GM19240 (cell line): ENCODE measurements around the gene CHST13.

Experiments used
- DNase-seq: peaks from one replicate; pipeline ENCODE4 v3.0.0; 2011; ENCODE audit warnings: low spot score; ENCODE audit not compliant: insufficient read length

The CHST13 gene

GRCh38 chr3:126488185-126488584, 35.8 kb upstream of the CHST13 start:
- no peak for DNase-seq

GRCh38 chr3:126488886-126489569, 34.9 kb upstream of the CHST13 start:
- DNase-seq: no peak

- no peak for DNase-seq
Measured at GRCh38 chr3:126490619-126491018, 33.3 kb upstream of the CHST13 start.

GRCh38 chr3:126491221-126492013, 32.5 kb upstream of the CHST13 start:
- DNase-seq: no peak

GRCh38 chr3:126493051-126493450, 30.9 kb upstream of the CHST13 start:
- DNase-seq: no peak

- no peak for DNase-seq
Measured at GRCh38 chr3:126493739-126494138, 30.2 kb upstream of the CHST13 start.

GRCh38 chr3:126494204-126494969, 29.6 kb upstream of the CHST13 start:
- no peak for DNase-seq

- no peak for DNase-seq
Measured at GRCh38 chr3:126494970-126495230, 29.1 kb upstream of the CHST13 start.

- no peak for DNase-seq
Measured at GRCh38 chr3:126495786-126496185, 28.2 kb upstream of the CHST13 start.

- no peak for DNase-seq
Measured at GRCh38 chr3:126496894-126497850, 26.8 kb upstream of the CHST13 start.

- DNase-seq: no peak
Measured at GRCh38 chr3:126497956-126498355, 26.0 kb upstream of the CHST13 start.

- DNase-seq: no peak
Measured at GRCh38 chr3:126498461-126498860, 25.5 kb upstream of the CHST13 start.

GRCh38 chr3:126498929-126499328, 25.0 kb upstream of the CHST13 start:
- no peak for DNase-seq

- DNase-seq: no peak
Measured at GRCh38 chr3:126499401-126499800, 24.6 kb upstream of the CHST13 start.

GRCh38 chr3:126500016-126500415, 23.9 kb upstream of the CHST13 start:
- no peak for DNase-seq

GRCh38 chr3:126501054-126501453, 22.9 kb upstream of the CHST13 start:
- DNase-seq: no peak

GRCh38 chr3:126501736-126502135, 22.2 kb upstream of the CHST13 start:
- no peak for DNase-seq

- no peak for DNase-seq
Measured at GRCh38 chr3:126502656-126503055, 21.3 kb upstream of the CHST13 start.

- no peak for DNase-seq
Measured at GRCh38 chr3:126503701-126504100, 20.3 kb upstream of the CHST13 start.

- DNase-seq: no peak
Measured at GRCh38 chr3:126507886-126508285, 16.1 kb upstream of the CHST13 start.

- DNase-seq: no peak
Measured at GRCh38 chr3:126508564-126508964, 15.4 kb upstream of the CHST13 start.
